HG02938 (cell line): Measurements from ENCODE around the gene TMBIM4.

Experiments
- ATAC-seq: cut with Tn5 transposase; IDR thresholded peaks from one replicate; pipeline ENCODE4 v1.9.1; 2021; ENCODE audit warnings: mild to moderate bottlenecking, moderate library complexity; ENCODE audit not compliant: unreplicated experiment

TMBIM4 gene

GRCh38 chr12:66142826-66143225 lies 27.0 kb downstream of the TMBIM4 start:
- no peak for ATAC-seq

GRCh38 chr12:66141299-66141698 lies 28.5 kb downstream of the TMBIM4 start:
- no peak for ATAC-seq

GRCh38 chr12:66140731-66141130 lies 29.1 kb downstream of the TMBIM4 start:
- ATAC-seq, result no peak

GRCh38 chr12:66139328-66139727 lies 30.5 kb downstream of the TMBIM4 start:
- ATAC-seq, result no peak

- no peak for ATAC-seq
Observed at GRCh38 chr12:66137937-66138336, 31.9 kb downstream of the TMBIM4 start.

- ATAC-seq, result no peak
Observed at GRCh38 chr12:66132408-66132807, 37.4 kb downstream of the TMBIM4 start.

- no peak for ATAC-seq
Observed at GRCh38 chr12:66131067-66131688, 38.6 kb downstream of the TMBIM4 start.

- ATAC-seq, result peak; percentile 96
Observed at GRCh38 chr12:66130267-66131066, 39.3 kb downstream of the TMBIM4 start, which contains the start of gene LLPH. Gene LLPH, minus strand, starts transcription at chr12:66130750. Its CDS starts 1,644 bp downstream, at chr12:66129106.

- peak; percentile 2 for ATAC-seq
Observed at GRCh38 chr12:66129934-66130266, 39.9 kb downstream of the TMBIM4 start.

GRCh38 chr12:66127650-66128049 lies 42.1 kb downstream of the TMBIM4 start:
- ATAC-seq, result no peak

- ATAC-seq, result no peak
Observed at GRCh38 chr12:66120477-66120876, 49.3 kb downstream of the TMBIM4 start.

- ATAC-seq, result peak; percentile 63
Observed at GRCh38 chr12:66119870-66120241, 49.9 kb downstream of the TMBIM4 start.

GRCh38 chr12:66119229-66119869 lies 50.4 kb downstream of the TMBIM4 start:
- no peak for ATAC-seq

- peak; percentile 52 for ATAC-seq
Observed at GRCh38 chr12:66118240-66118891, 51.4 kb downstream of the TMBIM4 start.

- no peak for ATAC-seq
Observed at GRCh38 chr12:66117242-66117641, 52.6 kb downstream of the TMBIM4 start.

GRCh38 chr12:66115071-66115600 lies 54.7 kb downstream of the TMBIM4 start:
- ATAC-seq, result no peak

GRCh38 chr12:66113471-66113870 lies 56.3 kb downstream of the TMBIM4 start:
- ATAC-seq, result no peak

GRCh38 chr12:66111605-66112004 lies 58.2 kb downstream of the TMBIM4 start:
- no peak for ATAC-seq

- ATAC-seq, result no peak
Observed at GRCh38 chr12:66109056-66109455, 60.7 kb downstream of the TMBIM4 start.

- no peak for ATAC-seq
Observed at GRCh38 chr12:66108386-66108785, 61.4 kb downstream of the TMBIM4 start.

GRCh38 chr12:66107451-66107915 lies 62.3 kb downstream of the TMBIM4 start:
- peak; percentile 92 for ATAC-seq
